Chondrocyte (in vitro differentiated cells): ENCODE data around the gene ELF5. TPM values are rescaled to one million over a fixed set of nuclear protein-coding genes. Genes with fewer than 3 reads are reported as not detected.

Experiments
- DNase-seq: peaks from one replicate; pipeline ENCODE4 v3.0.0; 2021; ENCODE audit warnings: mixed read lengths, low spot score
- H3K27ac Mint-ChIP-seq: one replicate; pipeline ENCODE4 v1.8.0; 2021; ENCODE audit warnings: mild to moderate bottlenecking, moderate library complexity, mixed read lengths; ENCODE audit not compliant: unreplicated experiment
- H3K27me3 Mint-ChIP-seq: 2 replicates; pipeline ENCODE4 v1.8.0; 2021; ENCODE audit warnings: low read depth, mixed read lengths
- H3K36me3 Mint-ChIP-seq: 2 replicates; pipeline ENCODE4 v1.8.0; 2021; ENCODE audit warnings: low read depth, mixed read lengths
- H3K4me1 Mint-ChIP-seq: 2 replicates; pipeline ENCODE4 v1.8.0; 2021; ENCODE audit warnings: low read depth, mild to moderate bottlenecking, mixed read lengths
- H3K4me3 Mint-ChIP-seq: one replicate; pipeline ENCODE4 v1.8.0; 2021; ENCODE audit warnings: mild to moderate bottlenecking, moderate library complexity, mixed read lengths; ENCODE audit not compliant: unreplicated experiment
- H3K9me3 Mint-ChIP-seq: 2 replicates; pipeline ENCODE4 v1.8.0; 2021; ENCODE audit warnings: low read depth, mixed read lengths
- long read RNA-seq: library from polyadenylated mRNA; stranded (forward); transcript quantifications from one replicate; pipeline ENCODE4 v2.0.0, GENCODE V29; 2021
- total RNA-seq: library from RNA; stranded (reverse); gene quantifications from 3 replicates; pipeline ENCODE4 v1.2.1, GENCODE V29; 2021
- TF ChIP-seq, protein P1 (sequence below): fragments of 200-600 bp; sonication (generic); IDR thresholded peaks from 2 replicates; pipeline ENCODE4 v1.5.0; 2021; ENCODE audit warnings: antibody characterized with exemption, mild to moderate bottlenecking, moderate library complexity

The ELF5 gene
- not detected in 3 replicates for total RNA-seq
- long read RNA-seq, result 0 reads

DNA sequence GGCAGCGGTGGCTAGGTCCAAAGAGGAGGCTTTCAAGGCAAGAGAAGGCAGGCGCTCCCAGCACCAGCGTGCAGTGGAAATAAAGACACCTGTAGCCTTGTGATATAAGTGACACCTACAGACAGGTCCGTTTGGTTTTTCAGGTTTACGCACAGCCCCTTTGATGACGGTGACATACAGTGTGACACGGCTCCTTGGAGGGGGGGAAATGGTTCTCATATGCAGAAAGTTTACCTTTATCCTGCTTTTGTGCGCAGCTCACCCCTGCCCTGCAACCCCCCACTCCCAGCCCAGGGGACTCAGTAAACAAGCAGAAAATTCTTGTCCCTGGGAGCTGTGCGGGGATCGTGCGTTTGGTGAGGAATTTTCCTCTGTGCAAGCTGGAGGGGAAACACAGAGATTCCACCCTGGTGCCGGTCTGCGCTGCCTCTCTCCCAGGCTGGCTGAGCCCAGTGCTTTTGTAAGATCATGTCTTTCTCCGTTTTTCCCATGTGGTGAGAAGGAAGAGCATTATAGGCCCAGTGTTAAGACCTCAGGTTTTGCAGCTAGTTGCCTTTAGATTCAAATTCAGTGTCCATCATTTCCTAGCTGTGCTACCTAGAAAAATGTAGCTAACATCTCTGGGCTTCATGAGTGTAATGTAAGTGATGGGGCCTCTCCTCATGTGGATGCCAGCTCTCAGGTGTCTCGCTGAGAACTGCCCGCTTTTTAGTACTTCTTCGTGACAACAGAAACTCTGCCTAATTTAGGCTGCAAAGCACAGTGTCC is at the start of gene ELF5:
Gene ELF5, minus strand, starts transcription at position 113 of the 768 bp plus-strand sequence. CDS start 8,045 bp downstream, outside the sequence.
- H3K27me3 Mint-ChIP-seq, result peaks cover 11% of the 10 kb centered on the region
- no peaks in the 10 kb centered on the region for H3K36me3 Mint-ChIP-seq
- no peak within 1 kb of the TSS for H3K27ac Mint-ChIP-seq
- TF ChIP-seq, protein P1, sequence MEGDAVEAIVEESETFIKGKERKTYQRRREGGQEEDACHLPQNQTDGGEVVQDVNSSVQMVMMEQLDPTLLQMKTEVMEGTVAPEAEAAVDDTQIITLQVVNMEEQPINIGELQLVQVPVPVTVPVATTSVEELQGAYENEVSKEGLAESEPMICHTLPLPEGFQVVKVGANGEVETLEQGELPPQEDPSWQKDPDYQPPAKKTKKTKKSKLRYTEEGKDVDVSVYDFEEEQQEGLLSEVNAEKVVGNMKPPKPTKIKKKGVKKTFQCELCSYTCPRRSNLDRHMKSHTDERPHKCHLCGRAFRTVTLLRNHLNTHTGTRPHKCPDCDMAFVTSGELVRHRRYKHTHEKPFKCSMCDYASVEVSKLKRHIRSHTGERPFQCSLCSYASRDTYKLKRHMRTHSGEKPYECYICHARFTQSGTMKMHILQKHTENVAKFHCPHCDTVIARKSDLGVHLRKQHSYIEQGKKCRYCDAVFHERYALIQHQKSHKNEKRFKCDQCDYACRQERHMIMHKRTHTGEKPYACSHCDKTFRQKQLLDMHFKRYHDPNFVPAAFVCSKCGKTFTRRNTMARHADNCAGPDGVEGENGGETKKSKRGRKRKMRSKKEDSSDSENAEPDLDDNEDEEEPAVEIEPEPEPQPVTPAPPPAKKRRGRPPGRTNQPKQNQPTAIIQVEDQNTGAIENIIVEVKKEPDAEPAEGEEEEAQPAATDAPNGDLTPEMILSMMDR, result no peak
- no peaks in the 10 kb centered on the region for H3K4me1 Mint-ChIP-seq
- H3K4me3 Mint-ChIP-seq, result no peak within 1 kb of the TSS
- no peaks in the 10 kb centered on the region for H3K9me3 Mint-ChIP-seq
- no peak for DNase-seq

GRCh38 chr11:34562976-34563375 is 49.4 kb upstream of the ELF5 start:
- H3K9me3 Mint-ChIP-seq, result no peaks in the 10 kb centered on the region
- no peak overlapping the region for H3K27ac Mint-ChIP-seq
- H3K4me3 Mint-ChIP-seq, result no peak overlapping the region
- no peak for DNase-seq
- no peaks in the 10 kb centered on the region for H3K36me3 Mint-ChIP-seq
- TF ChIP-seq, protein P1, result no peak
- peaks cover 9% of the 10 kb centered on the region for H3K27me3 Mint-ChIP-seq
- peaks cover 14% of the 10 kb centered on the region for H3K4me1 Mint-ChIP-seq

DNA sequence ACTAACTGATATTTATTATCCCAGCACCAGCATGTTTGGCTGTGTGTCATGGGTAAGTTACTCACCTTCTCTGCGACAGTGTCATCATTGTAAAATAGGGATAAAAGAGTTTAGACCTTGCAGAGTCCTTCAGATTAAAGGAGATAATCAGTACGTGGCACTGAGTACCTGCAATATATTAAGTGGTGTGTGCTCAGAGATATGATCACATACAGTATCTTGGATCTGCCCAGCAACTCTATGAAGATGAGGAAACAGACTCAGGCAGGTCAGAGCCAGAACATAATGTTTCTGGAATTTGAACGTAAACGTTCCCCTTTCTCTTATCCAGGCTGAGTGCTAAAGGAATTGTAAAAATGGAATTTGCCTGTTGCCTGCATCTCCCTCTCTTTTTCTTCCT is 46.9 kb upstream of the ELF5 start:
- H3K27me3 Mint-ChIP-seq, result peaks cover 21% of the 10 kb centered on the region
- DNase-seq, result no peak

DNA sequence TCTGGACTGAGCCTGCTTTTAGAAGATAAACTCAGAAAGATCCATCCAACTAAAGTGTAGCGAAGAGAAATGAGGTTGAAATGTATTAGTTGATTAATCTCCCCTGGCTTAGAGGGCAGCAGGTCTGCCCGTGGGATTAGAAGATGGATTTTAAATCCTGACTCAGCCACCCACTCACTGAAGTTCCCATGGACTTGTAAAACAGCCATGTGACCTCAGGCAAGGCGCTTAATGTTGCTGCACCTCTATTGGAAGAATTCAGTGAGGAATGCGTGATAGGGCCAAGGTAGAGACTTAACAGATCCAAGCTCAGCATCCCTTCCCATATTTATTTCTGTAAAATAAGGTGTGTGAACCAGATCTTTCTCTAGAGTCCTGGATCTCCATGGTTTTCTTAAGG is 45.1 kb upstream of the ELF5 start:
- Mint-ChIP-seq H3K4me1 (peaks cover 4% of the 10 kb centered on the region), H3K4me3 (no peak overlapping the region), H3K36me3 (no peaks in the 10 kb centered on the region), H3K9me3 (no peaks in the 10 kb centered on the region), H3K27me3 (peaks cover 29% of the 10 kb centered on the region), H3K27ac (no peak overlapping the region)
- DNase-seq, result no peak
- TF ChIP-seq, protein P1, result no peak

More for the DNA sequence above, 46.9 kb upstream of the ELF5 start:
- peaks cover 14% of the 10 kb centered on the region for H3K4me1 Mint-ChIP-seq
- no peaks in the 10 kb centered on the region for H3K9me3 Mint-ChIP-seq
- H3K4me3 Mint-ChIP-seq, result no peak overlapping the region
- TF ChIP-seq, protein P1, result no peak
- no peaks in the 10 kb centered on the region for H3K36me3 Mint-ChIP-seq
- H3K27ac Mint-ChIP-seq, result no peak overlapping the region

DNA sequence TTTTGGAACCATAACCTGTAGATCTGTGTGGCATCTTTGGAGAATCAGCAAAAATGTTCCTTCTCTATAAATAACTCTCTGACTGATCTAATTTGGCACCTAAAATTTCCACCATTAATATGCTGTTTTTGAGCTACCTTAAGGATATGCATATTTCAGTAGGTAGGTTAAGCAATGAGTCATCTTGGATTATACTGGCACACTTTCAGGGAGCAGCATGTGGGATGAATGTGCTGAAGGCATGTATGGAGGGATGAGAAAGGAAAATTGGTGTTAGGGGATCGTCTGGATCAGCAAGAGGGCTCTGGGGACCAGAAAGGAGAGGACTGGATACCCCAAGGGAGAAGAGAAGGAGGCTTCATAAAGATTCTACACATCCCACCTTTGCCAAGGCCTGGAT is 44.6 kb upstream of the ELF5 start:
- no peak for DNase-seq
- Mint-ChIP-seq H3K27me3 (peaks cover 28% of the 10 kb centered on the region), H3K4me1 (peaks cover 4% of the 10 kb centered on the region), H3K36me3 (no peaks in the 10 kb centered on the region), H3K9me3 (no peaks in the 10 kb centered on the region), H3K4me3 (no peak overlapping the region), H3K27ac (no peak overlapping the region)
- TF ChIP-seq, protein P1, result no peak
